H9 (cell line): ENCODE measurements around the gene GYPE. TPM values are rescaled to one million over a fixed set of nuclear protein-coding genes. Genes with fewer than 3 reads are reported as not detected.
"Not testable (repeated sequence)": the region's sequence is repeated elsewhere in the genome, so short reads cannot be mapped to it uniquely, and the experiment has no call there.

Experiments
- DNase-seq: peaks from one replicate; pipeline ENCODE4 v3.0.0-alpha.2; 2017
- H2AFZ ChIP-seq: one replicate; pipeline ENCODE4 v1.6.1; 2013; ENCODE audit warnings: mild to moderate bottlenecking, low read length, control low read depth, moderate library complexity
- H2AK5ac ChIP-seq: 2 replicates; pipeline ENCODE4 v1.6.1; 2013; ENCODE audit warnings: low read length, control low read depth, mixed read lengths; ENCODE audit not compliant: insufficient read length
- H2BK120ac ChIP-seq: one replicate; pipeline ENCODE4 v1.6.1; 2013; ENCODE audit warnings: low read depth, mild to moderate bottlenecking, low read length, control low read depth, inconsistent platforms; ENCODE audit not compliant: poor library complexity, severe bottlenecking
- H2BK12ac ChIP-seq: 2 replicates; pipeline ENCODE4 v1.6.1; 2013; ENCODE audit warnings: low read length, control low read depth, mixed read lengths, low read depth; ENCODE audit not compliant: insufficient read length
- H2BK15ac ChIP-seq: 2 replicates; pipeline ENCODE4 v1.6.1; 2013; ENCODE audit warnings: low read depth, low read length, control low read depth
- H2BK20ac ChIP-seq: one replicate; pipeline ENCODE4 v1.6.1; 2013; ENCODE audit warnings: low read depth, mild to moderate bottlenecking, low read length, control low read depth, inconsistent platforms; ENCODE audit not compliant: poor library complexity, severe bottlenecking
- H2BK5ac ChIP-seq: 2 replicates; pipeline ENCODE4 v1.6.1; 2013; ENCODE audit warnings: low read length, control low read depth, mixed read lengths; ENCODE audit not compliant: insufficient read length
- H3K14ac ChIP-seq: 2 replicates; pipeline ENCODE4 v1.6.1; 2013; ENCODE audit warnings: low read length, control low read depth; ENCODE audit not compliant: insufficient read depth
- H3K18ac ChIP-seq: 2 replicates; pipeline ENCODE4 v1.6.1; 2013; ENCODE audit warnings: low read depth, mild to moderate bottlenecking, mixed read lengths, low read length, control low read depth; ENCODE audit not compliant: insufficient read length
- H3K23ac ChIP-seq: 2 replicates; pipeline ENCODE4 v1.6.1; 2013; ENCODE audit warnings: low read length, control low read depth, mixed read lengths, low read depth; ENCODE audit not compliant: insufficient read length
- H3K23me2 ChIP-seq: 2 replicates; pipeline ENCODE4 v1.6.1; 2013; ENCODE audit warnings: low read depth, mild to moderate bottlenecking, mixed read lengths, low read length, control low read depth; ENCODE audit not compliant: insufficient read length, poor library complexity, severe bottlenecking
- H3K27ac ChIP-seq: 2 replicates; pipeline ENCODE4 v1.5.1; 2013; ENCODE audit warnings: low read length, control low read depth, mixed read lengths, low read depth; ENCODE audit not compliant: insufficient read length
- H3K27me3 ChIP-seq: 2 replicates; pipeline ENCODE4 v1.6.1; 2013; ENCODE audit warnings: low read length, control low read depth, inconsistent platforms; ENCODE audit not compliant: insufficient read depth
- H3K4ac ChIP-seq: 2 replicates; pipeline ENCODE4 v1.6.1; 2013; ENCODE audit warnings: low read depth, mild to moderate bottlenecking, control low read depth, inconsistent platforms, low read length, moderate library complexity
- H3K4me1 ChIP-seq: 2 replicates; pipeline ENCODE4 v1.6.1; 2013; ENCODE audit warnings: low read length, control low read depth, inconsistent platforms; ENCODE audit not compliant: insufficient read depth
- H3K4me2 ChIP-seq: 2 replicates; pipeline ENCODE4 v1.6.1; 2013; ENCODE audit warnings: low read length, control low read depth, mixed read lengths; ENCODE audit not compliant: insufficient read length, insufficient read depth
- H3K56ac ChIP-seq: 2 replicates; pipeline ENCODE4 v1.6.1; 2013; ENCODE audit warnings: low read depth, mild to moderate bottlenecking, mixed read lengths, low read length, control low read depth; ENCODE audit not compliant: insufficient read length
- H3K79me1 ChIP-seq: 2 replicates; pipeline ENCODE4 v1.6.1; 2013; ENCODE audit warnings: low read depth, mild to moderate bottlenecking, moderate library complexity, low read length, control low read depth, inconsistent platforms; ENCODE audit not compliant: insufficient read depth, poor library complexity, severe bottlenecking
- H3K79me2 ChIP-seq: 2 replicates; pipeline ENCODE4 v1.6.1; 2013; ENCODE audit warnings: low read length, control low read depth, inconsistent platforms; ENCODE audit not compliant: insufficient read depth
- H3K9ac ChIP-seq: 2 replicates; pipeline ENCODE4 v1.6.1; 2013; ENCODE audit warnings: low read length, control low read depth, mixed read lengths; ENCODE audit not compliant: insufficient read length; ENCODE audit errors: extremely low read depth
- H3K9me3 ChIP-seq: one replicate; pipeline ENCODE4 v1.6.1; 2013; ENCODE audit warnings: low read depth, low read length, inconsistent platforms; ENCODE audit not compliant: control insufficient read depth
- H3T11ph ChIP-seq: one replicate; pipeline ENCODE4 v1.6.1; 2013; ENCODE audit warnings: mild to moderate bottlenecking, low read length, control low read depth, inconsistent platforms
- H4K20me1 ChIP-seq: one replicate; pipeline ENCODE4 v1.6.1; 2013; ENCODE audit not compliant: control insufficient read depth, insufficient read length, insufficient read depth
- H4K5ac ChIP-seq: 2 replicates; pipeline ENCODE4 v1.6.1; 2013; ENCODE audit warnings: low read depth, mild to moderate bottlenecking, mixed read lengths, low read length, control low read depth; ENCODE audit not compliant: insufficient read length
- H4K8ac ChIP-seq: replicated peaks from 2 replicates; pipeline ENCODE4 v1.6.1; 2013; ENCODE audit warnings: low read length, control low read depth, mixed read lengths, low read depth; ENCODE audit not compliant: insufficient read length
- H4K91ac ChIP-seq: 2 replicates; pipeline ENCODE4 v1.6.1; 2013; ENCODE audit warnings: low read depth, mild to moderate bottlenecking, moderate library complexity, mixed read lengths, low read length, control low read depth; ENCODE audit not compliant: insufficient read length
- H3K27ac Mint-ChIP-seq, 3 experiments: 2 replicates in 2 of 3; 3 replicates in 1 of 3; pipeline ENCODE4 v1.8.0; 2020 to 2021; ENCODE audit warnings: mixed read lengths in 3 of 3, mild to moderate bottlenecking in 1 of 3, moderate library complexity in 1 of 3
- H3K27me3 Mint-ChIP-seq: 2 replicates; pipeline ENCODE4 v1.8.0; 2021; ENCODE audit warnings: low read depth, mild to moderate bottlenecking, moderate library complexity, mixed read lengths
- H3K36me3 Mint-ChIP-seq, 3 experiments: 2 replicates in 2 of 3; 3 replicates in 1 of 3; pipeline ENCODE4 v1.8.0; 2020 to 2021; ENCODE audit warnings: low read depth in 3 of 3, mixed read lengths in 3 of 3; ENCODE audit not compliant: insufficient read depth in 1 of 3
- H3K4me1 Mint-ChIP-seq, 2 experiments: 2 replicates each; pipeline ENCODE4 v1.8.0; 2020; ENCODE audit warnings: mixed read lengths in 2 of 2
- H3K4me3 Mint-ChIP-seq, 2 experiments: 2 replicates in 1 of 2; 3 replicates in 1 of 2; pipeline ENCODE4 v1.8.0; 2020 to 2021; ENCODE audit warnings: mild to moderate bottlenecking in 2 of 2, mixed read lengths in 2 of 2, moderate library complexity in 1 of 2
- H3K9me3 Mint-ChIP-seq, 2 experiments: 2 replicates in 1 of 2; 3 replicates in 1 of 2; pipeline ENCODE4 v1.8.0; 2020; ENCODE audit warnings: mild to moderate bottlenecking in 2 of 2, mixed read lengths in 2 of 2, moderate library complexity in 1 of 2
- WGBS: extraction: QIAGEN DNeasy Blood & Tissue Kit; methylation state at CpG from one replicate; pipeline ENCODE4 v1.1.7; 2013; ENCODE audit warnings: missing lambda C conversion rate, low lambda C conversion rate, mixed read lengths; ENCODE audit not compliant: insufficient read length; ENCODE audit errors: extremely low coverage; 5-methylcytosine and 5-hydroxymethylcytosine counted together
- total RNA-seq: library from RNA; stranded (reverse); gene quantifications from 2 replicates; pipeline ENCODE4 v1.2.1, GENCODE V29; 2021

GYPE gene
- total RNA-seq, 1 experiment from 2014 or later: not detected

DNA sequence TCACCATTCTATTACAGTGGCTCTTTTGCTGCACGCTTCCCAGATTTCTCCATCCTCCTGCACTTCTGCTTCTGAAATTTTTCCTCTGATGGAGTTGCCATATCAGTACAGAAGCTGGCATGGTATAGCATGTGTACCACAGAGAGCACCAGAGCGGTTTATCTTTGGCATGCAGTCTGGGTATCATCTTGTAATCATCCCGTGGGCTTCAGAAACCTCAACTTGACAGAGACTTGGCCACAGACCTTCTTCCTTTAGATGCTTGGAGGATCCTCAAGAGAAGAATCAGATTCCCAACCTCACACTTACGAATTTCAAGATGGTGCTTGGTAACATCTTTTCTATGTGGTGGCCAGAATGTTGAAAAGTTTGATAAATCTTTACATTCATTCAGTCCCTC lies 71.2 kb downstream of the GYPE start:
- DNase-seq, H2BK12ac ChIP-seq, H3T11ph ChIP-seq, H3K36me3 Mint-ChIP-seq, H3K23me2 ChIP-seq, H2BK20ac ChIP-seq, H4K91ac ChIP-seq, H3K23ac ChIP-seq, H3K79me1 ChIP-seq, H3K27ac ChIP-seq, H4K5ac ChIP-seq, H3K14ac ChIP-seq, H3K27ac Mint-ChIP-seq, H4K8ac ChIP-seq, H2BK5ac ChIP-seq, H2AFZ ChIP-seq, H3K9ac ChIP-seq, H3K4me1 ChIP-seq, H3K56ac ChIP-seq, H3K27me3 Mint-ChIP-seq, H4K20me1 ChIP-seq, H2AK5ac ChIP-seq, H3K18ac ChIP-seq, H2BK120ac ChIP-seq, H3K4me3 Mint-ChIP-seq, H3K4me2 ChIP-seq, H2BK15ac ChIP-seq, H3K4me1 Mint-ChIP-seq, H3K9me3 ChIP-seq, H3K27me3 ChIP-seq, H3K79me2 ChIP-seq, H3K4ac ChIP-seq: not testable (repeated sequence)
- no CpG with 5 or more reads among the region's 4 CpGs for WGBS
- peaks cover 15 to 23% of the 10 kb centered on the region in 2 experiments for H3K9me3 Mint-ChIP-seq

DNA sequence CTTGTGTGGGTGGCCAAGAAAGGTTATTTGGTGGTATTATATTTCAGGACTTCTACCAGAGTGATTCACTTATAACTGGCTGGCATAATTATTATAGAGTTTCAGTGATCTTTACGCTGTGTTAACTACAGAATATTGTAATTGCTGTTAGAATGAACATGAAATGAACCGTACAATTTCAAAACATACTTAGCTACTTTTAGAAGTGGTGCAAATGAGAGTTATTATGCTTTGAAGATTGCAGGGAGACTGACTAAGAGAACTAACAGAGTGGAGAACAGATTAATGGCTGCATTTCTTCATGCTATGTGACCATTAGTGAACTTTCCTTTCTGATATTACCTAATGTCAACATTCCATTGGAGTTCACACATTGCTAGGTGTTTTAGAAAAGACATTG lies 71.7 kb downstream of the GYPE start:
- not testable (repeated sequence) for H3K79me2 ChIP-seq, H3K23me2 ChIP-seq, H3K4me3 Mint-ChIP-seq, H3K4me1 ChIP-seq, DNase-seq, H3K79me1 ChIP-seq, H4K20me1 ChIP-seq, H3K4ac ChIP-seq, H3K18ac ChIP-seq, H3K56ac ChIP-seq, H2BK120ac ChIP-seq, H3K23ac ChIP-seq, H3K4me1 Mint-ChIP-seq, H4K91ac ChIP-seq, H2BK5ac ChIP-seq, H3K14ac ChIP-seq, H2AK5ac ChIP-seq, H4K8ac ChIP-seq, H2BK15ac ChIP-seq, H2BK20ac ChIP-seq, H3K9ac ChIP-seq, H3K4me2 ChIP-seq, H3K27ac ChIP-seq, H3K27me3 Mint-ChIP-seq, H2AFZ ChIP-seq, H4K5ac ChIP-seq, H3K9me3 ChIP-seq, H3K27me3 ChIP-seq, H3T11ph ChIP-seq, H2BK12ac ChIP-seq, H3K27ac Mint-ChIP-seq, H3K36me3 Mint-ChIP-seq
- no CpG with 5 or more reads among the region's 2 CpGs for WGBS
- H3K9me3 Mint-ChIP-seq: peaks cover 15 to 23% of the 10 kb centered on the region in 2 experiments
